ENCODE measurements around the gene PARS2. TPM values are rescaled to one million over a fixed set of nuclear protein-coding genes. Genes with fewer than 3 reads are reported as not detected.
A peak's percentile ranks its signal among the peaks of the same experiment; 100 is the strongest.

Gene PARS2
- total and polyA plus RNA-seq, 2 experiments from 2014 or later, result 5.9 to 13.6 TPM

DNA sequence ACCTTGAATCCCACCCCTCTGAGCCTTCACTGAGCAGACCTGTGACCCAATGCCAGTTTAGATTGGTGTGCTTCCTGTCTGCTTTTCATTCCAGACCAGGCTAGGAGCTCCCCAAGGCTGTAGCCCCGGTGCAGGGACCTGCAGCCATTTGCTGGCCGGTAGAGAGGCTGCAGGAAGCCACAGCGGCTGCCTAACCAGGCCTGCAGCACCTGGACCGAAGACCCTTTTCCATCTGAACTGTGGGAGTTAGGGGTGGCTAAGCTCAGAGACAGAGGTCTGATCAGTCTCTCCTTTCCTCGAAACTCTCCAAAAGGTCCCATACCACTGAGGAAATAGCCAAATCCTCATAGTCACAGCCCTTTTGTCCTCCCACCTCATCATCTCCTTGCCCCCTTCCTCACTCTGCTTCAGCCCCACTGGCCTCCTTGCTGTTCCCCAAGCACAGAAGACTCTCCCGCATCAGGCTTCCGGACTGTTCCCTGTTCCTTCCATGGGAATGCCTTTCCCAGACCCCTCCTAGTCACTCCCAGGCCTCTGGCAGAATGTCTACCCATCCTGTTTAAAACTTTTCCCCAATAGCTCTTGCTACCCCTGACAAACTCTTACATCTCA is 49.3 kb downstream of the PARS2 start:
- peaks cover 10% of the 10 kb centered on the region for H3K4me1 ChIP-seq (ENCODE audit: insufficient read depth)
- H3K27ac ChIP-seq (ENCODE audit: low read depth), result no peak overlapping the region
- H4K20me1 ChIP-seq (replicated peaks; ENCODE audit: insufficient read depth), result no peaks in the 10 kb centered on the region
- Mint-ChIP-seq H3K4me1 (peaks cover 10% of the 10 kb centered on the region), H3K4me3 (peak overlapping the region; percentile 86), H3K9me3 (no peaks in the 10 kb centered on the region), H3K27ac (no peak overlapping the region), H3K36me3 (ENCODE audit: low read depth) (peaks cover 16% of the 10 kb centered on the region), H3K27me3 (ENCODE audit: insufficient read depth, low read depth, poor library complexity) (peaks cover 10% of the 10 kb centered on the region)
- no peaks in the 10 kb centered on the region for H3K9me2 ChIP-seq (ENCODE audit: insufficient read depth)
- DNase-seq (ENCODE audit: low spot score), result no peak
- peak overlapping the region; percentile 86 for H3K4me3 ChIP-seq
- H2AFZ ChIP-seq, result peak overlapping the region; percentile 100
- peak; percentile 6 for ATAC-seq
- peaks cover 20% of the 10 kb centered on the region for H3K79me2 ChIP-seq (replicated peaks; ENCODE audit: insufficient read depth)
- H3K27me3 ChIP-seq (ENCODE audit: insufficient read depth), result no peaks in the 10 kb centered on the region
- no peak for TF ChIP-seq ZNF114 (CRISPR knock-in tag; IDR thresholded peaks at IDR 0.05)
- TF ChIP-seq, protein P1, sequence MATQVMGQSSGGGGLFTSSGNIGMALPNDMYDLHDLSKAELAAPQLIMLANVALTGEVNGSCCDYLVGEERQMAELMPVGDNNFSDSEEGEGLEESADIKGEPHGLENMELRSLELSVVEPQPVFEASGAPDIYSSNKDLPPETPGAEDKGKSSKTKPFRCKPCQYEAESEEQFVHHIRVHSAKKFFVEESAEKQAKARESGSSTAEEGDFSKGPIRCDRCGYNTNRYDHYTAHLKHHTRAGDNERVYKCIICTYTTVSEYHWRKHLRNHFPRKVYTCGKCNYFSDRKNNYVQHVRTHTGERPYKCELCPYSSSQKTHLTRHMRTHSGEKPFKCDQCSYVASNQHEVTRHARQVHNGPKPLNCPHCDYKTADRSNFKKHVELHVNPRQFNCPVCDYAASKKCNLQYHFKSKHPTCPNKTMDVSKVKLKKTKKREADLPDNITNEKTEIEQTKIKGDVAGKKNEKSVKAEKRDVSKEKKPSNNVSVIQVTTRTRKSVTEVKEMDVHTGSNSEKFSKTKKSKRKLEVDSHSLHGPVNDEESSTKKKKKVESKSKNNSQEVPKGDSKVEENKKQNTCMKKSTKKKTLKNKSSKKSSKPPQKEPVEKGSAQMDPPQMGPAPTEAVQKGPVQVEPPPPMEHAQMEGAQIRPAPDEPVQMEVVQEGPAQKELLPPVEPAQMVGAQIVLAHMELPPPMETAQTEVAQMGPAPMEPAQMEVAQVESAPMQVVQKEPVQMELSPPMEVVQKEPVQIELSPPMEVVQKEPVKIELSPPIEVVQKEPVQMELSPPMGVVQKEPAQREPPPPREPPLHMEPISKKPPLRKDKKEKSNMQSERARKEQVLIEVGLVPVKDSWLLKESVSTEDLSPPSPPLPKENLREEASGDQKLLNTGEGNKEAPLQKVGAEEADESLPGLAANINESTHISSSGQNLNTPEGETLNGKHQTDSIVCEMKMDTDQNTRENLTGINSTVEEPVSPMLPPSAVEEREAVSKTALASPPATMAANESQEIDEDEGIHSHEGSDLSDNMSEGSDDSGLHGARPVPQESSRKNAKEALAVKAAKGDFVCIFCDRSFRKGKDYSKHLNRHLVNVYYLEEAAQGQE (IDR thresholded peaks at IDR 0.05; ENCODE audit: unreplicated experiment), result no peak
- TF ChIP-seq STAT1 (IDR thresholded peaks at IDR 0.05; ENCODE audit: unreplicated experiment), result no peak
- peak overlapping the region; percentile 85 for H3K4me2 ChIP-seq
- no peaks in the 10 kb centered on the region for H3F3A ChIP-seq (replicated peaks; ENCODE audit: low read depth)
- H3K36me3 ChIP-seq (ENCODE audit: insufficient read depth), result peaks cover 3% of the 10 kb centered on the region; the same call in 1 of the 2 replicates

DNA sequence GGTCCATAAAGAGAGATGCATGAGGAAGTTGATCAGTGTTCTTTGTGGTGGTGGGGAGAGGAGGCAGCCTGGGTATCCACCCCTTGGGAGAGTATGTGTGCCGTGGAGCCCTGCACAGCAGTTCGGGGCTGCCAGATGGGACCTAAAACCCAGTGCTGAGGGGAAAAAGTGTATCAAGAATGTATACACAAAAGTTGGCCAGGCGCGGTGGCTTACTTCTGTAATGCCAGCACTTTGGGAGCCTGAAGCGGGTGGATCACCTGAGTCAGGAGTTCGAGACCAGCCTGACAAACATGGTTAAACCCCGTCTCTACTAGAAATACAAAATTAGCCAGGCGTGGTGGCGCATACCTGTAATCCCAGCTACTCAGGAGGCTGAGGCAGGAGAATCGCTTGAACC is 52.8 kb downstream of the PARS2 start:
- H3K79me2 ChIP-seq (replicated peaks; ENCODE audit: insufficient read depth), result peaks cover 6% of the 10 kb centered on the region
- Mint-ChIP-seq H3K4me3 (no peak overlapping the region), H3K9me3 (no peaks in the 10 kb centered on the region), H3K4me1 (peaks cover 14% of the 10 kb centered on the region), H3K36me3 (ENCODE audit: low read depth) (no peaks in the 10 kb centered on the region), H3K27me3 (ENCODE audit: insufficient read depth, low read depth, poor library complexity) (peaks cover 10% of the 10 kb centered on the region), H3K27ac (no peak overlapping the region)
- H3K27ac ChIP-seq (ENCODE audit: low read depth), result no peak overlapping the region
- no peak overlapping the region for H3K4me2 ChIP-seq
- no peaks in the 10 kb centered on the region for H4K20me1 ChIP-seq (replicated peaks; ENCODE audit: insufficient read depth)
- H3K4me3 ChIP-seq, result no peak overlapping the region
- ATAC-seq, result no peak
- peaks cover 7% of the 10 kb centered on the region for H3K4me1 ChIP-seq (ENCODE audit: insufficient read depth)
- no peak overlapping the region for H2AFZ ChIP-seq
- no peaks in the 10 kb centered on the region for H3K36me3 ChIP-seq (ENCODE audit: insufficient read depth)
- DNase-seq (ENCODE audit: low spot score), result no peak
- no peaks in the 10 kb centered on the region for H3K9me2 ChIP-seq (ENCODE audit: insufficient read depth)
- no peaks in the 10 kb centered on the region for H3F3A ChIP-seq (replicated peaks; ENCODE audit: low read depth)
- TF ChIP-seq POLR2AphosphoS5 (IDR thresholded peaks at IDR 0.05; ENCODE audit: low read depth) (no peak), ZNF114 (CRISPR knock-in tag; IDR thresholded peaks at IDR 0.05) (no peak), EZH2 (IDR thresholded peaks at IDR 0.05; ENCODE audit: low read depth, unreplicated experiment) (no peak)
- TF ChIP-seq, protein P2, sequence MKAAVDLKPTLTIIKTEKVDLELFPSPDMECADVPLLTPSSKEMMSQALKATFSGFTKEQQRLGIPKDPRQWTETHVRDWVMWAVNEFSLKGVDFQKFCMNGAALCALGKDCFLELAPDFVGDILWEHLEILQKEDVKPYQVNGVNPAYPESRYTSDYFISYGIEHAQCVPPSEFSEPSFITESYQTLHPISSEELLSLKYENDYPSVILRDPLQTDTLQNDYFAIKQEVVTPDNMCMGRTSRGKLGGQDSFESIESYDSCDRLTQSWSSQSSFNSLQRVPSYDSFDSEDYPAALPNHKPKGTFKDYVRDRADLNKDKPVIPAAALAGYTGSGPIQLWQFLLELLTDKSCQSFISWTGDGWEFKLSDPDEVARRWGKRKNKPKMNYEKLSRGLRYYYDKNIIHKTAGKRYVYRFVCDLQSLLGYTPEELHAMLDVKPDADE (IDR thresholded peaks at IDR 0.05), result no peak
- no peaks in the 10 kb centered on the region for H3K27me3 ChIP-seq (ENCODE audit: insufficient read depth)

Data from GM23338 (cell line).